ENCODE results near the gene CD274. TPM values are rescaled to one million over a fixed set of nuclear protein-coding genes. Genes with fewer than 3 reads are reported as not detected.
"Not testable (repeated sequence)": the region's sequence is repeated elsewhere in the genome, so short reads cannot be mapped to it uniquely, and the experiment has no call there.

The CD274 gene
- total RNA-seq, 1 donor from 2014 or later, result 7.5 TPM

GRCh38 chr9:5464831-5465330 is 14.5 kb downstream of the CD274 start:
- not testable (repeated sequence) for DNase-seq (ENCODE audit: low read depth in 2 of 2)

- no peak for DNase-seq (ENCODE audit: low read depth in 2 of 2)
Measured at GRCh38 chr9:5466005-5466404, 15.7 kb downstream of the CD274 start.

- DNase-seq (ENCODE audit: low read depth in 2 of 2), result no peak
Measured at GRCh38 chr9:5466766-5467165, 16.4 kb downstream of the CD274 start.

- DNase-seq (ENCODE audit: low read depth in 2 of 2), result peak in 1 of 2 donors; percentile 11
Measured at GRCh38 chr9:5468850-5469249, 18.5 kb downstream of the CD274 start.

GRCh38 chr9:5470122-5470521 is 19.8 kb downstream of the CD274 start:
- DNase-seq (ENCODE audit: low read depth in 2 of 2), result no peak

GRCh38 chr9:5470816-5471215 is 20.5 kb downstream of the CD274 start:
- DNase-seq (ENCODE audit: low read depth in 2 of 2), result no peak

- not testable (repeated sequence) for DNase-seq (ENCODE audit: low read depth in 2 of 2)
Measured at GRCh38 chr9:5475611-5476010, 25.3 kb downstream of the CD274 start.

GRCh38 chr9:5478206-5478605 is 27.9 kb downstream of the CD274 start:
- DNase-seq (ENCODE audit: low read depth in 2 of 2), result no peak

- DNase-seq (ENCODE audit: low read depth in 2 of 2), result no peak
Measured at GRCh38 chr9:5479994-5480694, 29.8 kb downstream of the CD274 start.

- DNase-seq (ENCODE audit: low read depth in 2 of 2), result no peak
Measured at GRCh38 chr9:5480919-5481318, 30.6 kb downstream of the CD274 start.

- no peak for DNase-seq (ENCODE audit: low read depth in 2 of 2)
Measured at GRCh38 chr9:5481322-5482040, 31.1 kb downstream of the CD274 start.

- DNase-seq (ENCODE audit: low read depth in 2 of 2), result no peak
Measured at GRCh38 chr9:5482194-5482593, 31.9 kb downstream of the CD274 start.

GRCh38 chr9:5483306-5483705 is 33.0 kb downstream of the CD274 start:
- DNase-seq (ENCODE audit: low read depth in 2 of 2), result no peak

GRCh38 chr9:5485378-5486085 is 35.2 kb downstream of the CD274 start:
- DNase-seq (ENCODE audit: low read depth in 2 of 2), result no peak

- DNase-seq (ENCODE audit: low read depth in 2 of 2), result no peak
Measured at GRCh38 chr9:5486988-5487387, 36.6 kb downstream of the CD274 start.

- peak; percentile 38 to 91 for DNase-seq (ENCODE audit: low read depth in 2 of 2)
Measured at GRCh38 chr9:5488221-5489008, 38.1 kb downstream of the CD274 start.

GRCh38 chr9:5489630-5490490 is 39.5 kb downstream of the CD274 start:
- DNase-seq (ENCODE audit: low read depth in 2 of 2), result peak in 1 of 2 donors; percentile 83

GRCh38 chr9:5492965-5493678 is 42.8 kb downstream of the CD274 start:
- peak in 1 of 2 donors; percentile 60 for DNase-seq (ENCODE audit: low read depth in 2 of 2)

- peak; percentile 46 to 87 for DNase-seq (ENCODE audit: low read depth in 2 of 2)
Measured at GRCh38 chr9:5493679-5494511, 43.6 kb downstream of the CD274 start.
